NB4 (cell line): Measurements from ENCODE around the gene CLN5.

Experiments
- CTCF ChIP-seq: IDR thresholded peaks from one replicate; pipeline ENCODE4 v1.5.1; 2012; ENCODE audit warnings: low read depth, low read length
- MAX ChIP-seq: IDR thresholded peaks from 2 replicates; pipeline ENCODE4 v1.6.1; 2011; ENCODE audit warnings: low read depth, low read length
- MYC ChIP-seq: IDR thresholded peaks from 2 replicates; pipeline ENCODE4 v1.6.1; 2011; ENCODE audit warnings: low read depth, low read length
- POLR2A ChIP-seq: IDR thresholded peaks from 2 replicates; pipeline ENCODE4 v1.6.1; 2011; ENCODE audit warnings: mild to moderate bottlenecking; ENCODE audit not compliant: insufficient read length; ENCODE audit errors: extremely low read depth

DNA sequence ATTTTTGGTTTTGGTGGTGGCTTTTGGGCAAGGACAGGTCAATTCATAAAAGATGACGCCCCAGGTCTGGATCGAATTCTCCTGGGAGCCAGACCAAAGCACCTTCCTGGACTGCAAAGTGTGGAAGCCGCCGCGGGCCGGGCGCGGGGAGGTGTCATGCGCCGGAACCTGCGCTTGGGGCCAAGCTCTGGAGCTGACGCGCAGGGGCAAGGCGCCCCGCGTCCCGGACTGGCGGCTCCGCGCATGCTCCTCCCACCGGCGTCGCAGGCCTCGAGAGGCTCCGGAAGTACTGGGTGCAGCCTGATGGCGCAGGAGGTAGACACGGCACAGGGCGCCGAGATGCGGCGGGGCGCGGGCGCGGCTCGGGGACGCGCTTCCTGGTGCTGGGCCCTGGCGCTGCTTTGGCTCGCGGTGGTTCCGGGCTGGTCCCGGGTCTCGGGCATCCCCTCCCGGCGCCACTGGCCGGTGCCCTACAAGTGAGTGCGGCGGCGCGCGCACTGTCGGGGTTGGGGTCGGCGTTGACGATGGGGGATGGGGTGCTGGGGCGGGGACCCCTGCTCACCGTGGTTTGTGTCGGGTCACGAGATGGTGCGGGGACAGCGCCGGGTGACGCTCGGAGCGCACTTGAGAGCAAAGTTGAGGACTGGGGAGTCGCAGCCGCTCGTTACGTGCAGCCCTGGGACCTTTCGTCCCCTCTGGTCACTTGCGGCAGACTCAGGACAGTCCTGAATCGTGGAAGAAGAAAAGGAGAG lies at the start of gene CLN5:
- TF ChIP-seq CTCF (no peak), POLR2A (peak; percentile 93), MYC (peak; percentile 86), MAX (peak; percentile 83; the same call in 1 of the 2 replicates)
